Neuron (in vitro differentiated cells): Measurements from ENCODE around the gene CIBAR2.

Experiments used
- H2AFZ ChIP-seq: one replicate; pipeline ENCODE4 v1.6.1; 2013; ENCODE audit warnings: low read depth, mild to moderate bottlenecking, inconsistent platforms, low read length, moderate library complexity
- H3K27me3 ChIP-seq: one replicate; pipeline ENCODE4 v1.6.1; 2013; ENCODE audit warnings: low read length; ENCODE audit not compliant: insufficient read depth
- H3K36me3 ChIP-seq: one replicate; pipeline ENCODE4 v1.6.1; 2013; ENCODE audit warnings: low read length; ENCODE audit not compliant: insufficient read depth
- H3K4me1 ChIP-seq: one replicate; pipeline ENCODE4 v1.6.1; 2013; ENCODE audit warnings: low read length; ENCODE audit not compliant: insufficient read depth
- H3K4me3 ChIP-seq: 2 replicates; pipeline ENCODE4 v1.5.1; 2013; ENCODE audit warnings: mild to moderate bottlenecking, low read length, moderate library complexity
- H3K9me3 ChIP-seq: one replicate; pipeline ENCODE4 v1.6.1; 2013; ENCODE audit warnings: low read length

Gene CIBAR2

GRCh38 chr16:85150331-85150940 lies 38.2 kb upstream of the CIBAR2 start:
- Histone ChIP-seq H3K36me3 (no peaks in the 10 kb centered on the region), H3K4me1 (peaks cover 10% of the 10 kb centered on the region), H3K9me3 (no peaks in the 10 kb centered on the region), H3K4me3 (no peak overlapping the region), H2AFZ (no peak overlapping the region), H3K27me3 (no peaks in the 10 kb centered on the region)

DNA sequence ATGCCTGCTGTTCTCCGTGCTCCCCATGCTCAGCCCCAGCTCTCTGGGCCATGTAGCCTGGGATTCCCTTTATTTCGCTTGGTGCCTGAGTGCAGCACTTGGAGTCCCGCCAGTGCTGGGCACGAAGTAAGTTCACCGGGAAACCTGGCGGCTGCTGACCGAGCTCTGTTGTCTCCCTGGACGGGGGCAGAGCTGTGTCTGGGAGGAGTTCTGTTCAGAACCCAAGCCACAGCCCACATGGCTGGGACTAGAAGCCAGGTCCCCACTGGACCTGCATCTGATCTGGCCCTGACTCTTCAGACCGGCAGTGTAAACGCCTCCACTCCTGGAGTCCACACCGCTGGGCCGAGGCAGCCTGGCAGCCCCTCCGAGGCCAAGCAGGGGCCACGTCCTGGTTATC lies 37.5 kb upstream of the CIBAR2 start:
- Histone ChIP-seq H2AFZ (no peak overlapping the region), H3K4me3 (no peak overlapping the region), H3K36me3 (no peaks in the 10 kb centered on the region), H3K9me3 (no peaks in the 10 kb centered on the region), H3K27me3 (no peaks in the 10 kb centered on the region), H3K4me1 (peaks cover 10% of the 10 kb centered on the region)

- Histone ChIP-seq H3K4me1 (peaks cover 10% of the 10 kb centered on the region), H3K4me3 (no peak overlapping the region), H3K36me3 (no peaks in the 10 kb centered on the region), H2AFZ (no peak overlapping the region), H3K9me3 (peaks cover 2% of the 10 kb centered on the region), H3K27me3 (no peaks in the 10 kb centered on the region)
Observed at GRCh38 chr16:85148931-85149330, 36.7 kb upstream of the CIBAR2 start.

DNA sequence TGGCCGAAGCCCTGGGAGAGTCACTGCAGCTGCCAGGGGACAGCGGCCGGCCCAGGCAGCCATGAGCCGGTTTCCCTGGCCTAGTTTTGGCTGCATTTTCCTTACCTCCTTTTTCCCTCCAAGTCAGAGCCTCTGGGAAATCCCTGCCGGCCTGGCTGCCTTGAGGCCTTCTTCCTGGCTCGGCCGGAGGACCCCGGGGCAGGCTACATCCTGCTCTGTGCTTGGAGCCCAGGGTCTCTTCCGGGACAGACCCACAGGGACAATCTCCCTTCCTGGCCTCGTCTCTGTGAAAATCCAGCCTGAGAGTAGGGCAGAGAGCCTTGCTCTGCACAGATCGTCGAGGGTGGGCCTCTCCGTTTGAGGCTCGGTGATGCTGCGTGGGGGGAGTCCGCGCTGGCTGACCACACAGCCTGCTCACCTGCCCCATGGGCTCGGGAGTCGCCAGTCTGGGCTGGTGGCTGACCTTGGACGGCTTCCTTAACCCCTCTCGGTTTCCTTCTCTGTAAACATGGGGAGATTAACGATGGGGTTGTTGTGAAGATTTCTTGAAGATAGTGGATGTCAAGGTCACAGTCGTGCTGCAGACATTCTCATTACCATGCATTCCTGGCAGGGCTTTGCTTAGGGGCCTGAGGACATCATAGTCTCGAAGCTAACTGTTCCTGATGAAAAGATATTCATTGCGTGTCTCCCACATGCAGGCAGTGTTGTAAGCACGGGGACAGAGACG lies 34.8 kb upstream of the CIBAR2 start:
- Histone ChIP-seq H3K4me3 (no peak overlapping the region), H3K9me3 (peaks cover 2% of the 10 kb centered on the region), H3K27me3 (no peaks in the 10 kb centered on the region), H2AFZ (no peak overlapping the region), H3K36me3 (no peaks in the 10 kb centered on the region), H3K4me1 (peaks cover 17% of the 10 kb centered on the region)

- Histone ChIP-seq H3K27me3 (no peaks in the 10 kb centered on the region), H3K36me3 (no peaks in the 10 kb centered on the region), H2AFZ (no peak overlapping the region), H3K4me3 (no peak overlapping the region), H3K9me3 (peaks cover 2% of the 10 kb centered on the region), H3K4me1 (peaks cover 17% of the 10 kb centered on the region)
Observed at GRCh38 chr16:85146532-85146797, 34.2 kb upstream of the CIBAR2 start.

DNA sequence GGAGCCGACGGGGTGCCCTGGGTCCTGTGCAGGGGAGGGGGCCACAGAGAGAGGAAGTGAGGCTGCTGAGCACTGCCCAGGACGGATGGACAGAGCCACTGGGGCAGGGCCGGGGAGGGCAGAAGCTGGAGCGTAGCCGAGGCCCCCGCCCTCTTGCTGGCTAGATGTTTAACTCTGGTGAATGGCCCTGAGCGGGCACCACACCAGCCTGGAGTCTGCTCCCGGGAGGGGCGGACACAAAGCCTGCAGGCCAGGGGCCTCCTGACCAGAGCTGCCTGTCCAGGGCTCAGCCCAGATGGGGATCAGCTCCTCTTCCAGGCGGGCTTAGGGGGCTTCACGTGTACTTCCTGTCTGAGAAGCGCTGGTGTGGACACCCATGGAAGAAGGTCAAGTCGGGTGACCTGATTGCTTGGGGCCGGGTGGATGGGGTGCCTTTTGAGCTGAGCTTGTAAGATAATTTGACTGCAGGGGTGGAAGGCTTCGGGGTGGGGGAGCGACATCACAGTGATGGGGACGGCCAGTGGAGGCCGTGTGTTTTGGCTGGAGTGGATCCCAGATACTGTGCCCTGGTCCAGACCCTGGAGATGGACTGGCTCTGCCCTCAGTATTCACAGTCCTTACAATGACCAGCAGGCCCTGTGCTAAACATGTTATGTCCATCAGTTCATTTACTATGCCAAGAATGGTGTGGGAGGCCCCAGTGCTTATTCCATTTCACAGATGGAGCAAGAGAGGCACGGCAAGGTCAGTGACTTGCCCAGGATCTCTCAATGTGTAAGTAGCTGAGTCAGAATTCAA lies 33.7 kb upstream of the CIBAR2 start:
- H3K9me3 ChIP-seq: peaks cover 2% of the 10 kb centered on the region

GRCh38 chr16:85145188-85145587 lies 32.9 kb upstream of the CIBAR2 start:
- Histone ChIP-seq H3K9me3 (peaks cover 2% of the 10 kb centered on the region), H3K4me1 (peaks cover 15% of the 10 kb centered on the region), H2AFZ (no peak overlapping the region), H3K27me3 (no peaks in the 10 kb centered on the region), H3K36me3 (no peaks in the 10 kb centered on the region), H3K4me3 (no peak overlapping the region)

More for the DNA sequence above, 33.7 kb upstream of the CIBAR2 start:
- Histone ChIP-seq H3K4me3 (no peak overlapping the region), H3K4me1 (peaks cover 15% of the 10 kb centered on the region), H2AFZ (no peak overlapping the region), H3K27me3 (no peaks in the 10 kb centered on the region), H3K36me3 (no peaks in the 10 kb centered on the region)

GRCh38 chr16:85144026-85144915 lies 32.0 kb upstream of the CIBAR2 start:
- Histone ChIP-seq H3K4me1 (peaks cover 15% of the 10 kb centered on the region), H3K27me3 (no peaks in the 10 kb centered on the region), H3K4me3 (no peak overlapping the region), H3K36me3 (no peaks in the 10 kb centered on the region), H2AFZ (no peak overlapping the region), H3K9me3 (peaks cover 2% of the 10 kb centered on the region)

DNA sequence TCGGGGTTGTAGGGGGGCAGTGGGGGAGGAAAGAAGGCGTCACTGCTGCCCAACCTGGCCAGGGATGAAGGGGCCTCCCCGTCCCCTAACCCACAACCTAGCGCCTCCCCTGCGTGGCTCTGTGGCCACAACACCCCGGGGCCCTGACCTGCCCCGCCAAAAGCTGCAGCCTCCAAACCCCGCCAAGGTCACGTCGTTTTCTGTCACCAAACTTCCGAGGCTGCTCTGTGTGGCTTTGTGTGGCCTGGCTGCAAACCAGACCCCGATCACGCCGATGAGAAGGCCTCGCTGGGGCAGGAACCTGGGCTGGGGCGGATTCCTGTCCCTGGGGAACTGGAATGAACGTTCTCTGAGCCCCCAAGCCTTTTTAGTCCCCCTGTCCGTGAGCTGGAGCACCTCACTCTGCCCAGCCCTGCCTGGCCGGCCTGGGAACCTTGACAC lies 30.5 kb upstream of the CIBAR2 start:
- no peak overlapping the region for H2AFZ ChIP-seq
- peaks cover 19% of the 10 kb centered on the region for H3K4me1 ChIP-seq
- H3K4me3 ChIP-seq: no peak overlapping the region
- H3K27me3 ChIP-seq: no peaks in the 10 kb centered on the region
- peaks cover 2% of the 10 kb centered on the region for H3K9me3 ChIP-seq
- no peaks in the 10 kb centered on the region for H3K36me3 ChIP-seq

GRCh38 chr16:85142129-85142513 lies 29.8 kb upstream of the CIBAR2 start:
- Histone ChIP-seq H3K4me3 (no peak overlapping the region), H3K36me3 (no peaks in the 10 kb centered on the region), H3K4me1 (peaks cover 20% of the 10 kb centered on the region), H3K9me3 (peaks cover 2% of the 10 kb centered on the region), H3K27me3 (no peaks in the 10 kb centered on the region), H2AFZ (no peak overlapping the region)

- Histone ChIP-seq H3K27me3 (no peaks in the 10 kb centered on the region), H3K9me3 (peaks cover 2% of the 10 kb centered on the region), H3K4me1 (peaks cover 20% of the 10 kb centered on the region), H3K36me3 (no peaks in the 10 kb centered on the region), H3K4me3 (no peak overlapping the region), H2AFZ (no peak overlapping the region)
Observed at GRCh38 chr16:85141491-85142128, 29.3 kb upstream of the CIBAR2 start.

GRCh38 chr16:85140455-85141012 lies 28.3 kb upstream of the CIBAR2 start:
- Histone ChIP-seq H3K4me1 (peaks cover 26% of the 10 kb centered on the region), H3K9me3 (peaks cover 2% of the 10 kb centered on the region), H2AFZ (no peak overlapping the region), H3K27me3 (no peaks in the 10 kb centered on the region), H3K36me3 (no peaks in the 10 kb centered on the region), H3K4me3 (no peak overlapping the region)
